ENCODE data around the gene ZKSCAN5. TPM values are rescaled to one million over a fixed set of nuclear protein-coding genes. Genes with fewer than 3 reads are reported as not detected.
"Not testable (repeated sequence)": the region's sequence is repeated elsewhere in the genome, so short reads cannot be mapped to it uniquely, and the experiment has no call there.

The ZKSCAN5 gene
- total RNA-seq, 1 experiment from 2014 or later = 16.0 TPM

DNA sequence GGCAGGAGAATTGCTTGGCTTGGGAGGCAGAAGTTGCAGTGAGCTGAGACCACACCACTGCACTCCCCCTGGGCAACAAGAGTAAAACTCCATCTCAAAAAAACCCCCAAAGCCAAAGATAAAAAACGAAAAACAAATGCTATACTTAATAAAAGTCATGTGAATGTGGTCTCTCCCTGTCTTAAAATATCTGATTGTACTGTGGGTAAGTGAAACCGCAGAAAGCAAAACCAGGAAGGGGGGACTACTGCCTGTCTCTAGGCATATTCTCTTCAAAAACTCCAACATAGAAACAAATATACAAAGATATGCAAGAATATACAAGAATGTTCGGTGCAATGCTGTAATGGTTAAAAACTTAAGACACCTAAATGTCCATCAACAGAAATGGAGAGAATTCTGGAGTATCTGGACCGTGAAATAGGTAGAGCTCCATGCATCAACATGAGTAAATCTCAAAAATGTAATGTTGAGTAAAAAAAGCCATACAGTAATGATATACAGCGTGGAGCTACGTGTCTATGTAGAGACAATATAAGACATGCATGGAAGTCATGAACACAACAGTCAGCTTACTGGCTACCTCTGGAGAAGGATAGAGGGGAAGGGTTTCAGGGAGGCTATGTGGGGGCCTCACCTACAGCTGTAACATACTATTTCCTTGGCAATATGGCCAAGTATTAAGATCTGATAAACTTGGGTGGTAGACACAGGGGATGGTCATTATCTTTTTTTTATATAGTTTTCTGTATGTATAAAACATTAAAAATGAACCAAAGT lies 6.5 kb upstream of the ZKSCAN5 start:
- DNase-seq (ENCODE audit: low read depth) = no peak

DNA sequence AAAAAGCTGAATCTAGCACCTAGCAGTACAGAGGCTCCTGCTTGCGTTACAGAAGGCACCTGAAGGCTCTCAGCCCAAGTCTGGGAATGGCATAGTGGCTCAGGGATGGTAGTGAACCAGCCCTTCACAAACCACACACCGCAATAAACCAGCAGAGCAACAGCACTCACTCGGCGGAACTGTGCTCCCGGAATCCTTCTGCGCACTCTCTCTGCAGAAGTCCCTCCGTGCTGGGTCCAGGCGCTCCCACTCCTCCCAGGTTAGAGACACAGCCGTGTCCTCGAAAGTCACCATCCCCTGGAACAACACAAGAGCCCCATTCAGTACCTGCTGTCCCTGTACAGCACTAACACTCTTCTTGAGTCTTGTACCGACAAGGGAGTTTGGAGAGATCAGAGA lies 5.9 kb upstream of the ZKSCAN5 start:
- DNase-seq (ENCODE audit: low read depth) = no peak

DNA sequence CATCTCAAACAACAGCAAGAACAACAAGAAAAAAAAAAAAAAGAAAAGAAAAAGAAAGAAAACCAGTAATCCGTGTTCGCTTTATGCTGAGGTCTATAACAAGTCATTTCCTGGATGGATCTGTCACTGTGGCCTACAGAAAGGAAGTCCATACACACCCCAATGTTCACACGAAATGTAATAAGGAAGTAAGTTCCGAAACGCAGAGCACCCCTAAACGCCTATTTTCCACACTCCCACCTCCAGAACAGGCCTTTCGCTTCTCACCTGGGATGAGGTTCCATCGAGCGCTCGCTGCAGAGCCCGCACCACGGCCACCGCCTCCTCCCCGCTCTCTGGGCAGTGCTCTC lies 5.1 kb upstream of the ZKSCAN5 start:
- DNase-seq (ENCODE audit: low read depth) = no peak

DNA sequence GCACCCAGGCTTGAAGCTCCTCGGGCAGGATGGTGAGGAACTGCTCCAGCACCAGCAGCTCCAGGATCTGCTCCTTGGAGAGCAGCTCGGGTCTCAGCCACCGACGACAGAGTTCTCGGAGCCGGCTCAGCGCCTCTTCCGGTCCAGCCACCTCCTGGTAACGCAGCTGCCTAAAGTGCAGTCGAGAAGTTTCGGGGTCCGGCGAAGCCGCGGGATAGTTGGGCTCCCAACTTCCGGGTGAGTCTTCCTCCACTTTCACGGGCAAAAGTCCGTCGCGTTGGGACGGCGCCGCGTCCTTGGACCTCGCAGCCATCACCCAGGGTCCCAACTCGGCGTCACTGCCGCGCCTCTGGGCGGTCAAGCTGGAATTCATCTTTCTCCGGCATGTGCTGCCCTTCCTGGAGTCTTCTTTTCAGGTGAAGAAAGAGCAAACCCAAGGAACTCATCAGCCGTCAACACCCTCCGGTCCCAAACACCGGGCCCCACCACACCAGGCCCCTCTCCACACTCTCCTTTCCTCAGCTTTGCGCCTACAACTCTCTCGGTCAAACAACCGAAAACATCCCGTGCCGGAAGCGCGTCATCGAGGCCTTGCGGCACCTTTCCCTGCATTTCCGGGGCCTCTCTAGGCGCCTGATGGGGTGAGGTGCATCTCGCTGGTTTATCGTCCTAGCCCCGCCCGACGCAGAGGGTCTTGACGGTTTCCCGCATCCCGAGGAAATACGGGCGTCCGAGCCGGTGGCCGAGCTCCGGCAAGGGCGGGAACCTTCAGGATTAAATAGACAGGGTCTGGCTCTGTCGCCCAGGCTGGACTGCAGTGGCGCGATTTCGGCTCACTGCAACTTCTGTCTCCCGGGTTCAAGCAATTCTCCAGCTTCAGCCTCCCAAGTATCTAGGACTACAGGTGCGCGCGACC lies 4.5 kb upstream of the ZKSCAN5 start, which contains the start of gene ZNF394:
TSS of gene ZNF394 (minus strand) at position 561 of the 916 bp plus-strand sequence. CDS start at position 373, 188 bp downstream.
- peak; percentile 85 for DNase-seq (ENCODE audit: low read depth)

DNA sequence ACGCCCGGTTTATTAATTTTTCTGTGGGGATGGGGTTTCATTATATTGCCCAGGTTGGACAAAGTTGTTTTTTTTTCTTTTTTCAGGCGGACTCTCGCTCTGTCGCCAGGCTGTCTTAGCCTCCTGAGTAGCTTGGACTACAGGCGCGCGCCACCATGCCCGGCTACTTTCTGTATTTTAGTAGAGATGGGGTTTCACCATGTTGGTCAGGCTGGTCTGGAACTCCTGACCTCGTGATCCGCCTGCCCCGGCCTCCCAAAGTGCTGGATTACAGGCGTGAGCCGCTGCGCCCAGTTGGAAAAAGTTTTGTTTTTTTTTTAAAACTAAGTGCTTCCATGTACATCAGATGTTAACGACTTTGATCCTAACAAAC lies 3.8 kb upstream of the ZKSCAN5 start:
- DNase-seq (ENCODE audit: low read depth) = no peak

DNA sequence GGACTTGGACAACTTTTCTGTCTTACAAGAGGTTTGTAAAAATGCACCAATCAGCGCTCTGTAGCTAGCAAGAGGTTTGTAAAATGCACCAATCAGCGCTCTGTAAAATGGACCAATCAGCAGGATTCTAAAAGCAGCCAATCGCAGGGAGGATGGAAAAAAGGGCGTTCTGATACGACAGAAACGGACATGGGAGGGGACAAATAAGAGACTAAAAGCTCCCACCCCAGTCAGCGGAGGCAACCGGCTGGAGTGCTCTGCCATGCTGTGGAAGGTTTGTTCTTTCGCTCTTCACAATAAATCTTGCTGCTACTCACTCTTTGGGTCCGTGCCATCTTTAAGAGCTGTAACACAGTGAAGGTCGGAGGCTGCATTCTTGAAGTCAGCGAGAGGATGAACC lies 3.2 kb upstream of the ZKSCAN5 start:
- peak; percentile 26 for DNase-seq (ENCODE audit: low read depth)

DNA sequence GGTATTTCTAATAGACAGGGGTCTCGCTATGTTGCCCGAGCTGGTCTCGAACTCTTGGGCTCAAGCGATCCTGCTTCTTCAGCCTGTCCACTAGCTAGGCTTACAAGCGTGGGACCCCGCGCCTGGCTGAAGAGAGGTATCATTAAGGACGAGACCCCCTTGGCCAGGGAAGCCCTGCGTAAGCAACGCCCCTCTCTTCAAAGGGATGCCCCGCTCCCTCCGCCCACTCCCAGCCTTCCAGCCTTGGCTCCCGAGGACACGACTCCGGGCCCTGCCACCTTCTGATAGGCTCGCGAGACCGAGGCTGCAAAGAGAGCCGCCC lies 220 bp upstream of the ZKSCAN5 start:
- no peak for DNase-seq (ENCODE audit: low read depth)

DNA sequence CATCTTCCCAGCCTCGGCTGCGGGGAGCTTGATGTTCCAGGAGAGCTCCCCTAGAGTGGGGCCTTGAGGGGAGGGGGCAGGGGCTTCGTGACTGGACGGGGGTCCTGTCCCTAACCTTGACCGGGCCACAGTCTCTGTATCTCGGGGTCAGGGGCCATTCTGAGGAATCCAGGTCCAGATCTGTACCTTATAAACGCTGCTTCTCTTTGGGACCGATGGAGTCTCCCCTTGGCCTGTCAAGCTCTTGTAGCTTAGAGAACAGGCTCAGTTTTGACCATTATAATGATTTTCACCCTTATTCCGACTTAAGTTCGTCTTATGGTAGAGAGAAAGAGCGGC lies 831 bp downstream of the ZKSCAN5 start:
- no peak for DNase-seq (ENCODE audit: low read depth)

DNA sequence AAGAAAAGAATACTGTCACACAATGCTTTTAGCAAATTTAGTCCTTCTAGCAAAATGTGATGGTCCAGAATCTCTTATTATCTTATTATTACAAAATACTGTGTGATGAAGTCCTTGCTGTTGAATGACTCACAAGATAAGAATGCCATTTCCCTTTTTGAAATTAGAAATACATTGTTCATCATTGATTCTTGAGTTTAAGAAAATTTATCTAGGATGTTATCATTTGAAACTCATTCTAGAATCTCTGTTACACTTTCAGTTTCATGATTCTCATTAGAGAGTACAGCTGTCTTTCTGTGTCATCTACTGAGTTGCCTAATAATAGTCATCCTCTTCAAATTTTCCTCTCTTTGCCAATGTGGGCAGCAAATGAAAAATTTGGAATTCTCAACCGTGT lies 9.6 kb downstream of the ZKSCAN5 start:
- DNase-seq (ENCODE audit: low read depth) = no peak

DNA sequence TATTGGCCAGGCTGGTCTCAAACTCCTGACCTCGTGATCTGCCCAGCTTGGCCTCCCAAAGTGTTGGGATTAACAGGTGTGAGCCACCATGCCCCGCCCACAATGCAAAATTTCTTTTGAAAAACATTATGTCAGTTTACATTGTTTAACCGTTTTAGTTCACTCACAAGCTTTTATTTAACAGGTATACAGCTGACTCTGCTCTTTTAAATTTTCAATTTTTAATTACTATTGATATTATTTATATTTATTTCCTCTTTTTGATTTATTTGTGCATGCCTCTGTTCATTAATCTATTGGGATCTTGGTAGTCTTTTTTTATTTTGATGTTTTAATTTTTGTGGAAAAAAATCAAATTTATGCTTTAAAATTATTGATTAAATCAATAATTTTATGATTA lies 16.9 kb downstream of the ZKSCAN5 start:
- no peak for DNase-seq (ENCODE audit: low read depth)

DNA sequence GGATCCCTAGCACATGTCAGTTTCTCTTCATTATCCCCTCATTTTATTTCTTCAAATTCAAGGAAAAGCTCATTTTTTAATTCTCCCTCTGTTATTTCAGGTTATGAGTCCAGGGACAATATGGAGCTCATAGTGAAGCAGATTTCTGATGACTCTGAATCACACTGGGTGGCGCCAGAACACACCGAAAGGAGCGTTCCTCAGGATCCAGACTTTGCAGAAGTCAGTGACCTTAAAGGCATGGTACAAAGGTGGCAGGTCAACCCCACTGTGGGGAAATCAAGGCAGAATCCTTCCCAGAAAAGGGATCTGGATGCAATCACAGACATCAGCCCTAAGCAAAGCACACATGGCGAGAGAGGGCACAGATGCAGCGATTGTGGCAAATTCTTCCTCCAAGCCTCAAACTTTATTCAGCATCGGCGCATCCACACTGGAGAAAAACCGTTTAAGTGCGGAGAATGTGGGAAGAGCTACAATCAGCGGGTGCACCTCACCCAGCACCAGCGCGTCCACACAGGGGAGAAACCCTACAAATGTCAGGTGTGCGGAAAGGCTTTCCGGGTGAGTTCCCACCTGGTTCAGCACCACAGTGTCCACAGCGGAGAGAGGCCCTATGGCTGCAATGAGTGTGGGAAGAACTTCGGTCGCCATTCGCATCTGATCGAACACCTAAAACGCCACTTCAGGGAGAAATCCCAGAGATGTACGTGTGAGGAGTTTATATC lies 21.4 kb downstream of the ZKSCAN5 start:
- no peak for DNase-seq (ENCODE audit: low read depth)

DNA sequence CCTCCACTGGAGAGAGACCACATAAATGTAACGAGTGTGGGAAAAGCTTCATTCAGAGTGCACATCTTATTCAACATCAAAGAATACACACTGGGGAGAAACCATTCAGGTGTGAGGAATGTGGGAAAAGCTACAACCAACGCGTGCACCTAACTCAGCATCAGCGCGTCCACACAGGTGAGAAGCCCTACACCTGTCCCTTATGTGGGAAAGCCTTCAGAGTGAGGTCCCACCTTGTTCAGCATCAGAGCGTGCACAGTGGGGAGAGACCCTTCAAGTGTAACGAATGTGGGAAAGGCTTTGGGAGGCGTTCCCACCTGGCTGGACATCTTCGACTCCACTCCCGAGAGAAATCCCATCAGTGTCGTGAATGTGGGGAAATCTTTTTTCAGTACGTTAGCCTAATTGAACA lies 26.9 kb downstream of the ZKSCAN5 start:
- no peak for DNase-seq (ENCODE audit: low read depth)

DNA sequence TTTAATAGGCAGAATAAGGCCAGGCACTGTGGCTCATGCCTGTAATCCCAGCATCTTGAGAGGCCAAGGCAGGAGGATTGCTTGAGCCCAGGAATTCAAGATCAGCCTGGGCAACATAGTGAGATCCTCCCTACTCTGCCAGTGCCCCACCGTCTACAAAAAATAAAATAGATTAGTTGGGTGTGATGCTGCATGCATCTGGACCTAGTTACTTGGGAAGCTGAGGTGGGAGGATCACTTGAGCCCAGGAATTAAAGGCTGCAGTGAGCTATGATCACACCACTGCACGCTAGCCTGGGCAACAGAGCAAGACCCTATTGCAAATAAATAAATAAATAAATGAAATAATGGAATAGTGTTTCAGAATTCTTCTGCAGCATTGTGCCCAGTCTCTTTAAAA lies 31.2 kb downstream of the ZKSCAN5 start:
- no peak for DNase-seq (ENCODE audit: low read depth)

DNA sequence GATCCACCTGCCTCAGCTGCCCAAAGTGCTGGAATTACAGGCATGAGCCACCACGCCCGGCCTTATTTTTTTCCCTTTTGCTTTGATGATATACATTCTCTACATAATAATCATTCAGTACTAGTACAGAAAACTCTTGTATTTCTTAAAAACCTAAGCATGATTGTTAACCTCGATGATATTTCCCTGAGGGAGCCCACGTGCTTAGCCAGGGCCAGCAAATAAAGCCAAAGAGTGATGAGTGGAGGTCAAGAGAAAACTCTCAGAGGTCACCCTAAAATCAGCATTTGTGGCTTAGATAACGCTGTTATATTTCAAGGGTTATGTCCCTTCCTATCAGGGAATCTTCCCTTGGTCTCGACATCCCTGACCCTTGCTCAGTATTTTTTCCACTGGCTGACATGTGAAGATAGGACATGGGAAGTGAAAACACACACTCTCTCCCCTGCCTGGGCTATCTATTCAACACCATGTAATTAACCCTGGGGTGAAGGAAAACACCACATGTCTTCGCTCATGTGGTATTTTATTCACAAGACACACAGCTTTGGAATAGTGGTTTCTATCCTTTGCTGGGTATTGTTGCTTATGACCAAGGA lies 34.9 kb downstream of the ZKSCAN5 start:
- DNase-seq (ENCODE audit: low read depth) = no peak

DNA sequence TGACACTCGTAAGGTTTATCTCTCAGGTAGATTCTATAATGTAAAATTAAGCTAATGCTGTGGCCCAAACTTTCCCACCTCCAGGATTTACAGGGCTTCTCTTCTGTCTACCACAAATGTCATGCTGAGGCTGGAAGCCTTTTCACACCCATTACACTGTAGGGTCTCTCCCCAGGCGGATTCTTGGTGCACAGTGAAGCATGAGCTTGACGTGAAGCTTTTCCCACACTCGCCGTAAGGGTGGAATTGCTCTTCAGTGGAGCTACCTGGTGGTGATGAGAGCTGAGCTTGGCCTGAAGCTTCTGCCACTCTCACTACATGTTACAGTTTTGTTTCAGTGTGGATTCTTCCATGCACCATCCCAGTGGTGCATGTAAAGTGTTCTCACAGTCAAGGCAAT lies 36.1 kb downstream of the ZKSCAN5 start:
- no peak for DNase-seq (ENCODE audit: low read depth)

DNA sequence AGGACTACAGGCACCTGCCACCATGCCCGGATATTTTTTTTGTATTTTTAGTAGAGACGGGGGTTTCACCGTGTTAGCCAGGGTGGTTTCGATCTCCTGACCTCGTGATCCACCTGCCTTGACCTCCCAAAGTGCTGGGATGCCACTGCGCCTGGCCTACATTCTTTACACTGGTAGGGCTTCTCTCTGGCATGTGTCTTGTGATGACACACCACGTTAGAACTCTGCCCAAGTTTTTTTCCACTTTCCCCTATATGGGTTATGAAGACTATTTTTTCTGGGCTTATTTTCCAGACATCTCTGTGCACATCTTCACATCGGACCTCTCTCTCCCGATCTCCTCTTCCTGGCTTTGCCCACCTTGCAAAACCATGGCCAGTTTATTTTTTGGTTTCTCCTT lies 36.8 kb downstream of the ZKSCAN5 start:
- DNase-seq (ENCODE audit: low read depth) = no peak

DNA sequence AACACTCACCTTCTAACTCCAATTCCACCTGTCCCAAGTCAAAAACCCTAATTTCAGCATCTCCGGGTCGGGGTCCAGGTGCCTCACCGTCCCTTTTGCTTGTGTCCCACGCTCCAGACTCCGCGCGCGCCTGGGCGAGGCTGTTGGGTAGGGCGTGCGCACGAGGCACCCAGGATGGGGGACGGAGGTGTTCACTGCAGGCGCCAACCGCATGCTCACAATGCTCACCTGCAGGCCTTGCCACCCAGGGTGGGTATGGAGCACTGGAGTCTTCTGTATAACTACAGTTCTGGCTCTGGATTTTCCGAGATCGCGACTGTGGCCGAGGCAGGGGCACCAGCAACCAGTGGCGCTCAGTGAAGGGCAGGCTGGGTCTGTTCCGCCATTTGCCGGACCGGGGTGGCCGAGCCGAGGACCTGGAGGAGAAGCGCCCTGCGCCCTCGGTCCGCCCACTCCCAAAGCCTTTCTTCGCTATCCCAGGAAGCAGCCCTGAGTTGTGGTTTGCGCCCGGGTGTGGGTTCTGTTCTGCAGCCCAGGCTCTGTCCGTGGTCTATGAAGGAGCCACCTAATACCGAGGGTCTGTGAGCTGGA lies 38.7 kb downstream of the ZKSCAN5 start:
- no peak for DNase-seq (ENCODE audit: low read depth)

DNA sequence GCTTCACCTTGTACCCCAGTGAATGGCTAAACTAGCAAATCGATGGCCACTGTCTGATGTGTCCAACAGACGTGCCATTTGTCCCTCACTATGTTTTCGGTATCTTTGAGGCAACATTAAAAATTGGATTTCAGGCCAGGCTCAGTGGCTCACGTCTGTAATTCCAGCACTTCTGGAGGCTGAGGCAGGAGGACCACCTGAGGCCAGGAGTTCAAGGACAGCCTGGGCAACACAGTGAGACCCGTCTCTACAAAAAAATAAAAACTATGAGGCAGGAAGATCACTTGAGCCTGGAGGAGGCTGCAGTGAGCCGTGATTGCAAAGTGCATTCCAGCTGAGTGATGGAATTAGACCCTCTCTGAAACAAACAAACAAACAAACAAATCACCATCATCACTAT lies 39.5 kb downstream of the ZKSCAN5 start:
- no peak for DNase-seq (ENCODE audit: low read depth)

DNA sequence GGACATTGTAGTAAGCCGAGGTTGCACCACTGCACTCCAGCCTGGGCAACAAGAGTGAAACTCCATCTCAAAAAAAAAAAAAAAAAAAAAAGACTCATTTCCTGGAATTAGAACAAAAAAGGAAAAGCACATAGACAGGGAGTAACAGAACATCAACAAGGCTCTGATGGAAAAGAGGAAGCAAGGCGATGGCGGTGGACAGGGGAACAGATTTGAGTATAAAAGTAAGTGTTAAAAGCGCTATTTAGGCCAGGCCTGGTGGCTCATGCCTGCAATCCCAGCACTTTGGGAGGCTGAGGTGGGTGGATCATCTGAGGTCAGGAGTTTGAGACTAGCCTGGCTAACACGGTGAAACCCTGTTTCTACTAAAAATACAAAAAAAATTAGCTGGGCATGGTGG lies 40.8 kb downstream of the ZKSCAN5 start:
- DNase-seq (ENCODE audit: low read depth) = not testable (repeated sequence)

DNA sequence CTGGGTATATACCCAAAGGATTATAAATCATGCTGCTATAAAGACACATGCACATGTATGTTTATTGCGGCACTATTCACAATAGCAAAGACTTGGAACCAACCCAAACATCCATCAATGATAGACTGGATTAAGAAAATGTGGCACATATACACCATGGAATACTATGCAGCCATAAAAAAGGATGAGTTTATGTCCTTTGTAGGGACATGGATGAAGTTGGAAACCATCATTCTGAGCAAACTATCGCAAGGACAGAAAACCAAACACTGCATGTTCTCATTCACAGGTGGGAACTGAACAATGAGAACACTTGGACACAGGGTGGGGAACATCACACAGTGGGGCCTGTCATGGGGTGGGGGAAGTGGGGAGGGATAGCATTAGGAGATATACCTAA lies 45.1 kb downstream of the ZKSCAN5 start:
- DNase-seq (ENCODE audit: low read depth) = not testable (repeated sequence)

DNA sequence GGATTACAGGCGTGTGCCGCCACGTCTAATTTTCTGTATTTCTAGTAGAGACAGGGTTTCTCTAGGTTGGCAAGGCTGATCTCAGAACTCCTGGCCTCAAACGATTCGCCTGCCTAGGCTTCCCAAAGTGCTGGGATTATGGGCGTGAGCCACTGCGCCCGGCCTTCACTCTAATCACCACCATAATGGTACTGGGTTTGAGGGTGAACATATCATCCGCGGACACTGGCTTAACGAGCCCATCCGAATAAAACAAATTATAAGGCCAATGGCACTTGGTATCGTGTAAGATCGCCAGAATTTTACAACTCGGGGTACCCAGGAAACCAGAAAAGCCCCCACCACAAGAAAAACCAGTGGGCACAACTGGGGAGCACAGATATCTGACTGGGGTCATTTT lies 46.9 kb downstream of the ZKSCAN5 start:
- DNase-seq (ENCODE audit: low read depth) = no peak

Data from HT1080 (cell line).